ENCODE data around the gene ZNF827. TPM values are rescaled to one million over a fixed set of nuclear protein-coding genes. Genes with fewer than 3 reads are reported as not detected.

ZNF827 gene
- total RNA-seq, 2 experiments from 2014 or later: 12.2 to 14.4 TPM

DNA sequence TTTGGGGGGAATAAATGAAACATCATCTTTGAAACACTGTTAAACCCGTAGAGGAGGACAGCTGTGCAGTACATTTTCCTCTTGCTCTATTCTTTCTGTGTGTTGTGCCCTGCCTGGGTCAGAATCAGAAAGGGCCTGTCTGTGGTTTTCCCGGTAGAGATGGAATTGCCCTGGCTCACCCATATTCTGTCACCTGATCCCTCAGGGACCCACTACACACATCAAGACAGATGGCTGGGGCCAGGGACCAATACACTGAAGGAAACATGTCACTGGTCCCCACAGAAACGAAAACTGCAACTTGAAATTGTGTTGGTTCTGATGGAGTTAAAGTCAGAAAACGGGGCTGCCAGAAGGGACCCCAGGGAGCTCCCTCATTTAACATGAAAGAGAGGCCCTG, 114.9 kb downstream of the ZNF827 start:
- H3K27me3 Mint-ChIP-seq: no peaks in the 10 kb centered on the region
- ChIA-PET CTCF (interaction anchor here (1.3 kb wide), 1 partner anchor 12 kb away, joined by 5 read pairs; no protein-coding TSS in a partner anchor), POLR2A (no interaction called here)
- no peak overlapping the region for H3K4me3 Mint-ChIP-seq
- peaks cover 28% of the 10 kb centered on the region for H3K36me3 Mint-ChIP-seq (ENCODE audit: low read depth)
- no peak for DNase-seq
- peaks cover 12% of the 10 kb centered on the region for H3K4me1 Mint-ChIP-seq
- no peak overlapping the region for H3K27ac Mint-ChIP-seq
- H3K9me3 Mint-ChIP-seq: no peaks in the 10 kb centered on the region

DNA sequence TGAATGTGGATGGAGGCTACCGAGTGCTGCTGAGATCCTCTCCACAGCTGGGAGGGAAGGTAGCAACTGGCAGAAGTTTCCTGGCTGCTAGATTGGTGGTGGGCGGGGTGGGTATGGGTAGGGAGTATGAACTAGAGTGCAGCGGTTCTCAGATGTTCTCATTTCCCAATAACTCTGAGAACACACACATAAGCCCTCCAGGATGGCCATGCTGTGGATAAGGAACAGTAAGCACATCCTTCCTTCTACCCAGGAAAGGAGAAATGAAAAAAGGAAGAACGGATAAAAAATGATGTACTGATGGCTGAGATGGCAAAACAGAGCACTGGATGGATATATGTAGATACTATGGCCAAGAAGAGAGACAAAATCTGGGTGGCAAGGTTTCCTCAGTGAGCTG, 116.0 kb downstream of the ZNF827 start:
- DNase-seq: no peak
- Mint-ChIP-seq H3K4me1 (peaks cover 5% of the 10 kb centered on the region), H3K36me3 (ENCODE audit: low read depth) (peaks cover 36% of the 10 kb centered on the region), H3K9me3 (no peaks in the 10 kb centered on the region), H3K4me3 (no peak overlapping the region), H3K27ac (no peak overlapping the region), H3K27me3 (no peaks in the 10 kb centered on the region)
- ChIA-PET POLR2A (no interaction called here), CTCF (interaction anchor here (1.3 kb wide), 1 partner anchor 11 kb away, joined by 5 read pairs; no protein-coding TSS in a partner anchor)

DNA sequence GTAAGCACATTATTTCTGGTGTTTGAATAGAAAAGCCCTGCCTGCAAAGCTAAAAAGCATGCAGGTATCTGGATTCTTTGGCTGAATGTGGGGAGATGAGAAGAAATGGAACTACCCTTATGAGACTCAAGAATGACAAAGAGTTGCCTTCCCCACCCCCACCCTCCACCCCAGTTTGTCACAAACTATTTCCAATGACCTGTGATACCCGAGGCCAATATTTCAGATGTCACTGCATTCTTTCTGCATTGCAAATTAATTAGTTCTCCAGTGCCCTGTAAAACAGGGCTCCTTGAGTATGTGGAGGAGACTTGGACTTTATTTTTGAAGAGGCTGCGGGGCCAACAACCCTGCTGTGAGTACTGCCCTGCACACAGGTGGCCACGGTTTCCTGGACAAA, 116.4 kb downstream of the ZNF827 start:
- no peak for DNase-seq
- ChIA-PET POLR2A (no interaction called here), CTCF (no interaction called here)
- Mint-ChIP-seq H3K36me3 (ENCODE audit: low read depth) (peaks cover 38% of the 10 kb centered on the region), H3K4me1 (peaks cover 4% of the 10 kb centered on the region), H3K4me3 (no peak overlapping the region), H3K9me3 (no peaks in the 10 kb centered on the region), H3K27me3 (no peaks in the 10 kb centered on the region), H3K27ac (no peak overlapping the region)

DNA sequence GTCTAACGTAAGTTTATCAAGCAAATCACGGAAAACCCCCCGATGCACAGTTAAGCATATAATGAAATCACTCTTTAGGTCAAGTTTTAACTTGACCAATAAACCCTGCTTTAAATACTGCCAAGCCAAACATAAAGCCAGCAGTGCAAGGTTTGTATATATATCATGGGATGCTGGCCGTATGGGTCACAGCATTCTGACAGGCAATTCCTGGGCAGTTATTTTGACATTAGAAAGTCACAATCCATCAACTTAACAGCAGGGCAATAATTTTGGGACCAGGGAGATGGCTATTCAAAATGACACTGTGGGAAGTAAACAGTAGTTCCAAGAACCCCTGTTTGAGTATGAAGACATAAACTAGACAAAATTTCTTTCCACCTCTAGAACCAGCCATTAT, 116.9 kb downstream of the ZNF827 start:
- CTCF ChIA-PET: no interaction called here
- Mint-ChIP-seq H3K27me3 (no peaks in the 10 kb centered on the region), H3K4me3 (no peak overlapping the region), H3K4me1 (peaks cover 4% of the 10 kb centered on the region), H3K36me3 (ENCODE audit: low read depth) (peaks cover 34% of the 10 kb centered on the region), H3K9me3 (no peaks in the 10 kb centered on the region), H3K27ac (no peak overlapping the region)
- POLR2A ChIA-PET: no interaction called here
- DNase-seq: no peak

DNA sequence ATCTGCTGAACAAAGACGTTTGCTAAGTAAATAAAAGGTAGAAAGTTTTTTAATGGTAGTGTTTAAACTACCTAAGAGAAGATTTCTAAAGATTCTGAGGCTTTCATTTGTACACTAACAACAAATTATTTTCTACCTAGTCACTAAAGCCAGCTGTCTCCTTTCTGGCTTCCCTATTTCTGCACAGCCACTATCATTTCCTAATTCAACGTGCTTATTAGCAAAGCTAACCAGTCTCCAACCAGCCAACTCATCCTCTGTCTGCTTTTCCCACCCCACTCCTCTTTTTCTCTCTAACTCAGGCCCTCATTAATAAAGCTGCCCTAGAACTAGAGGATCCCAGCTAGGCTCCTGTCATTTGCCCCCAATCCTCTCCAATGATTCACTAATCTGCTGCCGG, 118.2 kb downstream of the ZNF827 start:
- Mint-ChIP-seq H3K9me3 (no peaks in the 10 kb centered on the region), H3K4me1 (peaks cover 11% of the 10 kb centered on the region), H3K4me3 (no peak overlapping the region), H3K27me3 (no peaks in the 10 kb centered on the region), H3K36me3 (ENCODE audit: low read depth) (peaks cover 35% of the 10 kb centered on the region), H3K27ac (no peak overlapping the region)
- ChIA-PET POLR2A (no interaction called here), CTCF (interaction anchor here (1.3 kb wide), 1 partner anchor 12 kb away, joined by 6 read pairs; no protein-coding TSS in a partner anchor)
- no peak for DNase-seq

DNA sequence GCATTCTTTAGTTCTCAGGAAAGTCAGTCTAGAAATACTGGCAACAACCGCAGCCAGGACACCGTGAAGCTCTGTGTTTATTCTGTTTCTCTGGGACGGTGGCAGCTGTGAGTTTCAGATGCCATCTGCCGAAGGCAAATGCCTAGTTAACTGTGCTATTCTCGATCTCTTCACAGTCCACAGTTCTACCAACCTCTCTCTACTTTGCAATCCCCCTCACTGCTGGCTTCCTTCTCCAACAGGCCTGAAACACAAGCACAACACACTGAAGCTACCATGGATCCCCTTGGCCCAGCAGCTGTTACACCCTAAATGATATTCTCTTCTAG, 118.8 kb downstream of the ZNF827 start:
- no peak overlapping the region for H3K4me3 Mint-ChIP-seq
- H3K27me3 Mint-ChIP-seq: no peaks in the 10 kb centered on the region
- H3K27ac Mint-ChIP-seq: no peak overlapping the region
- peaks cover 17% of the 10 kb centered on the region for H3K4me1 Mint-ChIP-seq
- no peaks in the 10 kb centered on the region for H3K9me3 Mint-ChIP-seq
- DNase-seq: no peak
- POLR2A ChIA-PET: no interaction called here
- peaks cover 35% of the 10 kb centered on the region for H3K36me3 Mint-ChIP-seq (ENCODE audit: low read depth)
- CTCF ChIA-PET: interaction anchor here (1.1 to 1.3 kb wide), 2 partner anchors 11 to 22 kb away, joined by 3 to 6 read pairs; no protein-coding TSS in a partner anchor

DNA sequence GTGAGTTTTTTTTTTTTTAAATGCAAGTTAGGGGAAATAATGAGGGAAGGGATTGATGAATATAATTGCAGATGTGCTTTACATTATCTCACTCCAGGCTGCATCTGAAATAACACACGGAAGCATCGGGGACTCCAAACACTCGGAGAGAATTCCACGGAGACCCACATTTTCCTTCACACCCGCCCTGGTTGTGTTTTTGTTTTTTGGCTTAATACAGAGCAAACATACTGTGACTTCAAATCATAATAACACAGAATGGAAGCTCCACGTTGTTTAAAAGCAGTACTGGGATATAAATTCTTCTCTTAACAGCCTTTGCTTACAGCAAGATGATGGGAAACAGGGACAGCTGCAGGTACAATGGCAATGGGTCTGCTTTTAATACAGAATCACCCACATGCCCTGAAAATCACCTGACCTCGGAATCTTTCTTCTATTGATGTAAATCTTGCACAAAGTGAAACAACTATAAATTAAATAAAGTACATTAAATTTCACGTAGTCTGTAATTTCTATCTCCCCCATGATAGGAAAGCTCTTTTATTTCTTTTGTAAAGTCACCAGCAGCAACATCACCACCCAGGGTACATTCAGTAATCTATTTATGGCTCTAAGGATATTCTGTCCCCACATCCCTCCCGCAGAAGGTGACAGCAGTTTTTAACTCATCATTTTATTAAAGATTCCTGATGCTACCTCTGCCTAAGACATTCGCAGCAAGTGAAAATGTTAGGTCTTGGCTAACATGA, 119.3 kb downstream of the ZNF827 start:
- H3K9me3 Mint-ChIP-seq: no peaks in the 10 kb centered on the region
- ChIA-PET POLR2A (no interaction called here), CTCF (interaction anchor here (0.7 to 1.3 kb wide), 3 partner anchors 11 to 23 kb away, joined by 3 to 6 read pairs (median 5); no protein-coding TSS in a partner anchor)
- DNase-seq: no peak
- H3K4me1 Mint-ChIP-seq: peaks cover 17% of the 10 kb centered on the region
- H3K27ac Mint-ChIP-seq: no peak overlapping the region
- no peaks in the 10 kb centered on the region for H3K27me3 Mint-ChIP-seq
- H3K36me3 Mint-ChIP-seq (ENCODE audit: low read depth): peaks cover 37% of the 10 kb centered on the region
- no peak overlapping the region for H3K4me3 Mint-ChIP-seq

DNA sequence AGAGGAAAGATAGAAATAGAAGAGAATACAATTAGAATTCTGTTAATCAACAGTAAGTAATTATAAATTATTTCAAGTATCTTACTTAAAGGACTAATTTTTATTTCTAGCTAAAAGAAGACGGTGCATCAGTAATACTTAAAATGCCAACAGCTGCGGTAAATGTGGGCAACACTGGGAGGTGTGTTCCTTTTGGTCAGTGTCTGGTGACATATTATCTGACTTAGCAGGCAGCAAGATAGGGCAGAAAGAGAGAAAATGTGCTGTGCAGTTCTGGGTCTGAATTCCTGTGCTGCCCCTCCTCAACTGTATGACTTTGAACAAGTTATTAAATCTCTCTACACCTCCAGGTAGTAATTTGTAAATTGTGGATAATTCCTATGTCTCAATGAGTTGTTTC, 120.6 kb downstream of the ZNF827 start:
- Mint-ChIP-seq H3K4me3 (no peak overlapping the region), H3K36me3 (ENCODE audit: low read depth) (peaks cover 43% of the 10 kb centered on the region), H3K27me3 (no peaks in the 10 kb centered on the region), H3K9me3 (peaks cover under 1% of the 10 kb centered on the region), H3K27ac (no peak overlapping the region), H3K4me1 (peaks cover 15% of the 10 kb centered on the region)
- DNase-seq: no peak
- ChIA-PET POLR2A (no interaction called here), CTCF (no interaction called here)

DNA sequence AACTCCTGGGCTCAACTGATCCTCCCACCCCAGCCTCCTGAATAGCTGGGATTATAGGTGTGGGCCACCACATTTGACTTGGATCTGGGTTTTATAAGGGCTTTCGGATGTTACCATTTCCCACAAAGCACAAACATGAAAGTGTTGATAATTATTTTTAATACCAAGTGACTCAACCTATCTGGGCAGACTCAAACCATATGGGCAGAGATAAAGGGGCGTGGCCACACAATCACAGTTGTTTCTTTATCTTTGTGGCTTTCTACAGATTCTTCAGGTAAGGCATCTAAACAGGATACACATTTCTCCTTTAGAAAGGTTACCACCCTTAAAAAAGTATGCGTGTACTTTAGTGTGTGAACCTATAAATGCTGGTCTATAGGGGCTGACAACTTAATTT, 122.5 kb downstream of the ZNF827 start:
- Mint-ChIP-seq H3K4me1 (peaks cover 15% of the 10 kb centered on the region), H3K9me3 (peaks cover 2% of the 10 kb centered on the region), H3K27me3 (no peaks in the 10 kb centered on the region), H3K27ac (no peak overlapping the region), H3K36me3 (ENCODE audit: low read depth) (peaks cover 48% of the 10 kb centered on the region), H3K4me3 (no peak overlapping the region)
- DNase-seq: no peak
- POLR2A ChIA-PET: interaction anchor here (0.7 kb wide), 1 partner anchor 49 kb away, joined by 3 read pairs; no protein-coding TSS in a partner anchor
- CTCF ChIA-PET: interaction anchor here (1.1 to 1.6 kb wide), 3 partner anchors 9 to 23 kb away, joined by 3 to 4 read pairs (median 3); no protein-coding TSS in a partner anchor

DNA sequence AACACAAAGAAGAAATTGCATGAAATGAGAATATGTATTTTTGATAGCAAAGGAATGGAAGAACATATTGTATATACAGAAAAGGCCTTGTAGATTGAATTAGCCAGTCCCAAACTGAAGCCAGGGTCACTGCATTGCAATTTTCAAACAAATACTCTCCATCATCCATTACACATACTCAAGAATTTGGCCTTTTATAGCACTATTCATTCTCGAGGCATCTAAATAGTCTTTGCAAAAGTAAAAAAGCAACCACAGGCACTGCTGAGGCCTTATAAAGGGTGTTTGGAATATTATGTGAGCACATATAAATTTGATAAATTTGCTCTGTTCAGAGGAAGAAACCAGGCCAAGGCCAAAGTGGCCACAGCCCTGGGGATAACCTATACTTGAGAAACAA, 123.0 kb downstream of the ZNF827 start:
- Mint-ChIP-seq H3K9me3 (peaks cover 3% of the 10 kb centered on the region), H3K4me1 (peaks cover 15% of the 10 kb centered on the region), H3K27me3 (no peaks in the 10 kb centered on the region), H3K36me3 (ENCODE audit: low read depth) (peaks cover 51% of the 10 kb centered on the region), H3K27ac (no peak overlapping the region), H3K4me3 (no peak overlapping the region)
- DNase-seq: no peak
- ChIA-PET POLR2A (interaction anchor here (0.6 to 0.7 kb wide), 2 partner anchors 48 to 49 kb away, joined by 3 read pairs; no protein-coding TSS in a partner anchor), CTCF (no interaction called here)

DNA sequence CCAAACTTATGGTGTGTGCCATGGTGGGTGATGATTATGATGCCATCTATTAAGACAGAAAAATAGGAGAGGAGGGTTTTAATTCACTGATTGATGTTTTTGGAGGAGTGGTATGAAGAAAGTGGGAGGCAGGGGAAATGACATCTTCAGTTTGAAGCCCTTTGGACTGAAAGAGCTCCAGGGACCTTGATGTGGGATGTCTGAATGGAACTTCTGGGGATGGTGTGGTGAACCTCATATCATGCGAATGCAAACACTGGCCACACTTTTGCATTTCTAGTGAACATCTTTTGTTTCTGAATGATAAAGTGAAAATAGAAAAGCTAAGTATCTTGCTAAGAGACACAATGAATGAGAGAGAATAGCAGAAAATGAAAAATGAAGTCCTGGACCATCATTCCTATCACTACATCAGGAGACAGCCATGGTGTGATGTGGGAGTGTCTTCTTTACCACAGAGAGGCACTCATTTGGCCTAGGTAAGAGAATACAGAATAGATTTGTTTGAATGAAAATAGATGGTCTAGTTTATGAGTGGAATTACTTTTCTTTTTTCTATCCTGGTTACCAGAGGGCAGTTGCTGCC, 123.5 kb downstream of the ZNF827 start:
- DNase-seq: no peak
- Mint-ChIP-seq H3K36me3 (ENCODE audit: low read depth) (peaks cover 54% of the 10 kb centered on the region), H3K27ac (no peak overlapping the region), H3K4me3 (no peak overlapping the region), H3K9me3 (peaks cover 7% of the 10 kb centered on the region), H3K27me3 (no peaks in the 10 kb centered on the region), H3K4me1 (peaks cover 15% of the 10 kb centered on the region)
- ChIA-PET POLR2A (interaction anchor here (0.6 kb wide), 2 partner anchors 50 to 731 kb away, joined by 3 to 5 read pairs; no protein-coding TSS in a partner anchor), CTCF (no interaction called here)

DNA sequence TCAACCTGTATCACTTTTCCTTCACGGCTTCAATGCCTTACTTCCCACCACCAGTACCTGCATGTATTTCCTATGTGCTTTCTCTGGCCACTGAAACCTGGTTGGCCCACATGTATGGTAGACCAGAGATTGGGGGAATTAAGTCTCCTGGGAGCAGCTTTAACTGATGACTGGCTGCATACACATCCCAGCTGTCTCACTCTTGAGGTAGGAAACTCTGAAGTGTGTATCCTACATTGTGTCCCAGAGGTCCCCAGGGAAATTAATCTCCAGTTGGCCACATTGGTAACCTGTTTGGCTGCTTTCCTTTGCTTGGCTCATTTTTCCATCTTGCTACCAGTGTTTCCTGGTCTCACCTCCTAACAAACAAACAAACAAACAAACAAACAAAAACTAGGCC, 124.4 kb downstream of the ZNF827 start:
- Mint-ChIP-seq H3K27me3 (no peaks in the 10 kb centered on the region), H3K4me1 (peaks cover 21% of the 10 kb centered on the region), H3K27ac (no peak overlapping the region), H3K9me3 (peaks cover 14% of the 10 kb centered on the region), H3K4me3 (no peak overlapping the region), H3K36me3 (ENCODE audit: low read depth) (peaks cover 58% of the 10 kb centered on the region)
- DNase-seq: no peak
- ChIA-PET POLR2A (no interaction called here), CTCF (interaction anchor here (0.8 kb wide), 1 partner anchor 11 kb away, joined by 3 read pairs; no protein-coding TSS in a partner anchor)

DNA sequence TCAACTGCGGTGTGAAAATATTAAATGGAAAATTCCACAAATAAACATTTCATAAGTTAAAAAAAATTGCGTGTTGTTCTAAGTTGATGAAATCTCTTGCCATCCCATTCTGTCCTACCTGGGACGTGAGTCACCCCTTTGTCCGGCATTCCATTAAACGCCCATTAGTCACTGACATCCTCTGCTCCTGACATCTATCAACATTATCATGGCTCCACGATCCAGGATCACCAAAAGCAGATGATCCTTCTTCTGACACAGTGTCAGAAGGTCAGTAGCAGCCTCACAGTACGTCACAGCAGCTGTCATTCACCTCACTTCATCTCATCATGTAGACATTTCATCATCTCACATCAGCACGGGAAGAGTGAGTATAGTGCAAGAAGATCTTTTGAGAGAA, 125.7 kb downstream of the ZNF827 start:
- H3K27me3 Mint-ChIP-seq: no peaks in the 10 kb centered on the region
- peaks cover 63% of the 10 kb centered on the region for H3K36me3 Mint-ChIP-seq (ENCODE audit: low read depth)
- CTCF ChIA-PET: no interaction called here
- H3K4me1 Mint-ChIP-seq: peaks cover 34% of the 10 kb centered on the region
- peaks cover 19% of the 10 kb centered on the region for H3K9me3 Mint-ChIP-seq
- no peak overlapping the region for H3K27ac Mint-ChIP-seq
- POLR2A ChIA-PET: no interaction called here
- DNase-seq: no peak
- H3K4me3 Mint-ChIP-seq: no peak overlapping the region

All from activated CD4-positive, alpha-beta T cell treated with anti-CD3 and anti-CD28 coated beads, Interleukin-2, amount 10 ng/mL, durations not matched to agents 7 days and 5 days (primary cell).